HEK293 (cell line): ENCODE measurements around the gene SMC4.
"Not testable (repeated sequence)": the region's sequence is repeated elsewhere in the genome, so short reads cannot be mapped to it uniquely, and the experiment has no call there.

ENCODE experiments used
- CTCF ChIA-PET: fragments of 350-600 bp; formaldehyde crosslinking; extraction: SDS; loops from one replicate; lab custom pipeline; 2021; ENCODE audit warnings: antibody characterized with exemption; lab: Yijun Ruan, JAX
- POLR2A ChIA-PET: fragments of 300-600 bp; formaldehyde crosslinking; extraction: SDS; loops from one replicate; lab custom pipeline; 2020; ENCODE audit warnings: antibody characterized with exemption, inconsistent platforms; lab: Yijun Ruan, JAX
- H3K27ac ChIP-seq: fragments of 200-500 bp; sonication (Bioruptor generic); 2 replicates; pipeline ENCODE4 v1.5.1; 2014; ENCODE audit warnings: low read depth, low read length, control low read depth, inconsistent platforms; ENCODE audit errors: extremely low read depth
- H3K36me3 ChIP-seq, 2 experiments: fragments of 200-500 bp in 1 of 2; sonication (Bioruptor generic) in 1 of 2; 1 replicate in 1 of 2; 2 replicates in 1 of 2; pipeline ENCODE4 v1.5.1; 2014 to 2017; ENCODE audit warnings: inconsistent platforms in 2 of 2, low read length in 2 of 2; ENCODE audit not compliant: control insufficient read depth in 2 of 2, insufficient read depth in 1 of 2
- H3K4me1 ChIP-seq: fragments of 200-500 bp; sonication (Bioruptor generic); 2 replicates; pipeline ENCODE4 v1.5.1; 2014; ENCODE audit warnings: mild to moderate bottlenecking, low read length, inconsistent platforms; ENCODE audit not compliant: control insufficient read depth, insufficient read depth
- H3K4me3 ChIP-seq: 2 replicates; pipeline ENCODE4 v1.5.1; 2011; ENCODE audit warnings: low read depth, mild to moderate bottlenecking, control low read depth, low read length, moderate library complexity
- H3K9me3 ChIP-seq: fragments of 200-500 bp; sonication (Bioruptor generic); 2 replicates; pipeline ENCODE4 v1.5.1; 2014; ENCODE audit warnings: low read depth, low read length, inconsistent platforms; ENCODE audit not compliant: control insufficient read depth, insufficient read depth
- HOXA7 ChIP-seq: sonication (generic); formaldehyde crosslinking; IDR thresholded peaks from 2 replicates; pipeline ENCODE4 v1.8.1; 2022; ENCODE audit warnings: missing genetic modification reagents, borderline replicate concordance
- PBX3 ChIP-seq: sonication (generic); formaldehyde crosslinking; IDR thresholded peaks from 2 replicates; pipeline ENCODE4 v1.8.1; 2022; ENCODE audit warnings: mild to moderate bottlenecking, moderate library complexity, missing genetic modification reagents
- ZBTB20 ChIP-seq: fragments of 450-650 bp; formaldehyde crosslinking; IDR thresholded peaks from 2 replicates; pipeline ENCODE4 v1.5.1; 2016; ENCODE audit warnings: missing biosample characterization, missing genetic modification characterization
- ZFP37 ChIP-seq: fragments of 450-650 bp; formaldehyde crosslinking; IDR thresholded peaks from 2 replicates; pipeline ENCODE4 v1.5.1; 2016; ENCODE audit warnings: missing biosample characterization, missing genetic modification characterization
- ZNF138 ChIP-seq: fragments of 450-650 bp; formaldehyde crosslinking; IDR thresholded peaks from 2 replicates; pipeline ENCODE4 v1.5.1; 2016; ENCODE audit warnings: missing biosample characterization, missing genetic modification characterization, borderline replicate concordance
- ZNF140 ChIP-seq: fragments of 450-650 bp; formaldehyde crosslinking; IDR thresholded peaks from 2 replicates; pipeline ENCODE4 v1.5.1; 2016; ENCODE audit warnings: missing biosample characterization, missing genetic modification characterization
- ZNF202 ChIP-seq: fragments of 450-650 bp; formaldehyde crosslinking; IDR thresholded peaks from 2 replicates; pipeline ENCODE4 v1.5.1; 2016; ENCODE audit warnings: missing biosample characterization, missing genetic modification characterization, borderline replicate concordance
- ZNF280D ChIP-seq: fragments of 450-650 bp; formaldehyde crosslinking; IDR thresholded peaks from 2 replicates; pipeline ENCODE4 v1.5.1; 2016; ENCODE audit warnings: missing biosample characterization, missing genetic modification characterization
- ZNF302 ChIP-seq: fragments of 450-650 bp; formaldehyde crosslinking; IDR thresholded peaks from 2 replicates; pipeline ENCODE4 v1.5.1; 2016; ENCODE audit warnings: missing biosample characterization, missing genetic modification characterization, low read depth
- ZNF366 ChIP-seq: fragments of 450-650 bp; formaldehyde crosslinking; conservative IDR thresholded peaks from 2 replicates; pipeline ENCODE4 v1.5.1; 2016; ENCODE audit warnings: missing biosample characterization, missing genetic modification characterization
- ZNF391 ChIP-seq: fragments of 450-650 bp; formaldehyde crosslinking; IDR thresholded peaks from 2 replicates; pipeline ENCODE4 v1.5.1; 2016; ENCODE audit warnings: low read depth, missing biosample characterization, missing genetic modification characterization, borderline replicate concordance
- ZNF585B ChIP-seq: fragments of 450-650 bp; formaldehyde crosslinking; IDR thresholded peaks from 2 replicates; pipeline ENCODE4 v1.5.1; 2016; ENCODE audit warnings: missing biosample characterization, missing genetic modification characterization
- ZNF610 ChIP-seq: fragments of 450-650 bp; formaldehyde crosslinking; IDR thresholded peaks from 2 replicates; pipeline ENCODE4 v1.5.1; 2016; ENCODE audit warnings: missing biosample characterization, missing genetic modification characterization, borderline replicate concordance
- ZNF654 ChIP-seq: fragments of 450-650 bp; formaldehyde crosslinking; IDR thresholded peaks from 2 replicates; pipeline ENCODE4 v1.5.1; 2016; ENCODE audit warnings: low read depth, missing biosample characterization, missing genetic modification characterization
- ZNF658 ChIP-seq: fragments of 450-650 bp; formaldehyde crosslinking; IDR thresholded peaks from 2 replicates; pipeline ENCODE4; 2016; ENCODE audit warnings: missing biosample characterization, missing genetic modification characterization
- ZNF777 ChIP-seq: fragments of 450-650 bp; formaldehyde crosslinking; IDR thresholded peaks from 2 replicates; pipeline ENCODE4 v1.5.1; 2017; ENCODE audit warnings: missing biosample characterization, missing genetic modification characterization, borderline replicate concordance
- TF ChIP-seq, protein P1 (sequence below): fragments of 450-650 bp; formaldehyde crosslinking; IDR thresholded peaks from 2 replicates; pipeline ENCODE4 v1.5.1; 2017; ENCODE audit warnings: missing biosample characterization, missing genetic modification characterization
- TF ChIP-seq, protein P2 (sequence below): fragments of 450-650 bp; formaldehyde crosslinking; IDR thresholded peaks from 2 replicates; pipeline ENCODE4 v1.5.1; 2016; ENCODE audit warnings: missing biosample characterization, missing genetic modification characterization
- TF ChIP-seq, protein P3 (sequence below): fragments of 450-650 bp; formaldehyde crosslinking; IDR thresholded peaks from 2 replicates; pipeline ENCODE4 v1.5.1; 2016; ENCODE audit warnings: missing biosample characterization, missing genetic modification characterization
- TF ChIP-seq, protein P4 (sequence below): fragments of 450-650 bp; formaldehyde crosslinking; IDR thresholded peaks from 2 replicates; pipeline ENCODE4 v1.5.1; 2016; ENCODE audit warnings: missing biosample characterization, missing genetic modification characterization

The SMC4 gene

DNA sequence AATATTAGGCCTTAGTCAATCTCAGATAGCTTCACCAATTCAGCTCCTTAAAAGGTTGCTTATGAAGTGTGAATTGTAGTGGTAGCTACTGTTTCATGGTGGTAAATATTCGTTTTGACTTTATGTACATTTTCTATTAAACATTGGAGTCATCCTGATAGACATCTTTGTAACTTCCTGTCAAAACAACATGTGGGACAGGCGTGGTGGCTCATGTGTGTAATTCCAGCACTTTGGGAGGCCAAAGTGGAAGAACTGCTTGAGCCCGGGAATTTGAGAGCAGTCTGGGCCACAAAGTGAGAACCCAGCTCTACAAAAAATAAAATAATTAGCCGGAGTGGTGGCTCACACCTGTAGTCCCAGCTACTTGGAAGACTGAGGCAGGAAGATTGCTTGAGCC, 52.2 kb downstream of the SMC4 start (continued):
- TF ChIP-seq PBX3, result no peak
- TF ChIP-seq, all 188 proteins: peak for 0

- POLR2A ChIA-PET, H3K36me3 ChIP-seq, H3K4me1 ChIP-seq, H3K9me3 ChIP-seq, H3K27ac ChIP-seq, H3K4me3 ChIP-seq, CTCF ChIA-PET: not testable (repeated sequence)
Measured at GRCh38 chr3:160452251-160452650, 52.8 kb downstream of the SMC4 start.

GRCh38 chr3:160454995-160455394, 55.5 kb downstream of the SMC4 start:
- ChIA-PET POLR2A (no interaction called here), CTCF (interaction anchor here (0.6 kb wide), 1 partner anchor 1194 kb away, joined by 3 read pairs; no protein-coding TSS in a partner anchor)
- no peak for TF ChIP-seq ZBTB20 (tag by site-specific recombination)
- TF ChIP-seq ZNF610 (tag by site-specific recombination), result no peak
- TF ChIP-seq ZNF366 (tag by site-specific recombination), result no peak
- TF ChIP-seq ZNF202 (tag by site-specific recombination), result no peak
- TF ChIP-seq ZFP37 (tag by site-specific recombination), result no peak
- TF ChIP-seq ZNF391 (tag by site-specific recombination), result no peak
- no peak for TF ChIP-seq ZNF302 (tag by site-specific recombination)
- no peak for TF ChIP-seq ZNF777 (tag by site-specific recombination)
- TF ChIP-seq ZNF658 (tag by site-specific recombination), result no peak
- TF ChIP-seq, protein P1, sequence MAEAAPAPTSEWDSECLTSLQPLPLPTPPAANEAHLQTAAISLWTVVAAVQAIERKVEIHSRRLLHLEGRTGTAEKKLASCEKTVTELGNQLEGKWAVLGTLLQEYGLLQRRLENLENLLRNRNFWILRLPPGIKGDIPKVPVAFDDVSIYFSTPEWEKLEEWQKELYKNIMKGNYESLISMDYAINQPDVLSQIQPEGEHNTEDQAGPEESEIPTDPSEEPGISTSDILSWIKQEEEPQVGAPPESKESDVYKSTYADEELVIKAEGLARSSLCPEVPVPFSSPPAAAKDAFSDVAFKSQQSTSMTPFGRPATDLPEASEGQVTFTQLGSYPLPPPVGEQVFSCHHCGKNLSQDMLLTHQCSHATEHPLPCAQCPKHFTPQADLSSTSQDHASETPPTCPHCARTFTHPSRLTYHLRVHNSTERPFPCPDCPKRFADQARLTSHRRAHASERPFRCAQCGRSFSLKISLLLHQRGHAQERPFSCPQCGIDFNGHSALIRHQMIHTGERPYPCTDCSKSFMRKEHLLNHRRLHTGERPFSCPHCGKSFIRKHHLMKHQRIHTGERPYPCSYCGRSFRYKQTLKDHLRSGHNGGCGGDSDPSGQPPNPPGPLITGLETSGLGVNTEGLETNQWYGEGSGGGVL (tag by site-specific recombination), result no peak
- TF ChIP-seq, protein P2, sequence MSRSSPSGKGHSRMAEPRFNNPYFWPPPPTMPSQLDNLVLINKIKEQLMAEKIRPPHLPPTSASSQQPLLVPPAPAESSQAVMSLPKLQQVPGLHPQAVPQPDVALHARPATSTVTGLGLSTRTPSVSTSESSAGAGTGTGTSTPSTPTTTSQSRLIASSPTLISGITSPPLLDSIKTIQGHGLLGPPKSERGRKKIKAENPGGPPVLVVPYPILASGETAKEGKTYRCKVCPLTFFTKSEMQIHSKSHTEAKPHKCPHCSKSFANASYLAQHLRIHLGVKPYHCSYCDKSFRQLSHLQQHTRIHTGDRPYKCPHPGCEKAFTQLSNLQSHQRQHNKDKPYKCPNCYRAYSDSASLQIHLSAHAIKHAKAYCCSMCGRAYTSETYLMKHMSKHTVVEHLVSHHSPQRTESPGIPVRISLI (tag by site-specific recombination), result no peak
- TF ChIP-seq ZNF585B, result no peak
- TF ChIP-seq ZNF654, result no peak
- TF ChIP-seq HOXA7 (CRISPR knock-in tag), result no peak
- no peak for TF ChIP-seq ZNF140
- no peak for TF ChIP-seq ZNF280D (tag by site-specific recombination)
- TF ChIP-seq, protein P3, sequence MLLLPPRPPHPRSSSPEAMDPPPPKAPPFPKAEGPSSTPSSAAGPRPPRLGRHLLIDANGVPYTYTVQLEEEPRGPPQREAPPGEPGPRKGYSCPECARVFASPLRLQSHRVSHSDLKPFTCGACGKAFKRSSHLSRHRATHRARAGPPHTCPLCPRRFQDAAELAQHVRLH (tag by site-specific recombination), result no peak
- TF ChIP-seq, protein P4, sequence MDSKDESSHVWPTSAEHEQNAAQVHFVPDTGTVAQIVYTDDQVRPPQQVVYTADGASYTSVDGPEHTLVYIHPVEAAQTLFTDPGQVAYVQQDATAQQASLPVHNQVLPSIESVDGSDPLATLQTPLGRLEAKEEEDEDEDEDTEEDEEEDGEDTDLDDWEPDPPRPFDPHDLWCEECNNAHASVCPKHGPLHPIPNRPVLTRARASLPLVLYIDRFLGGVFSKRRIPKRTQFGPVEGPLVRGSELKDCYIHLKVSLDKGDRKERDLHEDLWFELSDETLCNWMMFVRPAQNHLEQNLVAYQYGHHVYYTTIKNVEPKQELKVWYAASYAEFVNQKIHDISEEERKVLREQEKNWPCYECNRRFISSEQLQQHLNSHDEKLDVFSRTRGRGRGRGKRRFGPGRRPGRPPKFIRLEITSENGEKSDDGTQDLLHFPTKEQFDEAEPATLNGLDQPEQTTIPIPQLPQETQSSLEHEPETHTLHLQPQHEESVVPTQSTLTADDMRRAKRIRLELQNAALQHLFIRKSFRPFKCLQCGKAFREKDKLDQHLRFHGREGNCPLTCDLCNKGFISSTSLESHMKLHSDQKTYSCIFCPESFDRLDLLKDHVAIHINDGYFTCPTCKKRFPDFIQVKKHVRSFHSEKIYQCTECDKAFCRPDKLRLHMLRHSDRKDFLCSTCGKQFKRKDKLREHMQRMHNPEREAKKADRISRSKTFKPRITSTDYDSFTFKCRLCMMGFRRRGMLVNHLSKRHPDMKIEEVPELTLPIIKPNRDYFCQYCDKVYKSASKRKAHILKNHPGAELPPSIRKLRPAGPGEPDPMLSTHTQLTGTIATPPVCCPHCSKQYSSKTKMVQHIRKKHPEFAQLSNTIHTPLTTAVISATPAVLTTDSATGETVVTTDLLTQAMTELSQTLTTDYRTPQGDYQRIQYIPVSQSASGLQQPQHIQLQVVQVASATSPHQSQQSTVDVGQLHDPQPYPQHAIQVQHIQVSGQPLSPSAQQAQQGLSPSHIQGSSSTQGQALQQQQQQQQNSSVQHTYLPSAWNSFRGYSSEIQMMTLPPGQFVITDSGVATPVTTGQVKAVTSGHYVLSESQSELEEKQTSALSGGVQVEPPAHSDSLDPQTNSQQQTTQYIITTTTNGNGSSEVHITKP (tag by site-specific recombination), result no peak
- no peak for TF ChIP-seq ZNF138 (tag by site-specific recombination)
- Histone ChIP-seq H3K36me3 (no peaks in the 10 kb centered on the region), H3K4me3 (no peak overlapping the region), H3K27ac (no peak overlapping the region), H3K4me1 (no peaks in the 10 kb centered on the region), H3K9me3 (no peaks in the 10 kb centered on the region)
